Esophagus squamous epithelium (tissue), 4 donors: Measurements from ENCODE around the gene GPATCH3.

ENCODE experiments used
- POLR2A ChIP-seq, 4 donors: fragments of 450-650 bp; IDR thresholded peaks; one replicate each; pipeline ENCODE4 v1.6.1; 2017; ENCODE audit warnings: antibody characterized with exemption in 4 of 4, mild to moderate bottlenecking in 4 of 4, moderate library complexity in 3 of 4
- TF ChIP-seq, protein P1 (sequence below), 6 experiments: fragments of 450-650 bp in 4 of 6; fragments of 200-600 bp in 2 of 6; sonication (generic) in 2 of 6; IDR thresholded peaks; one replicate each; pipeline ENCODE4 v1.5.1; 2016 to 2019; ENCODE audit warnings: antibody characterized with exemption in 6 of 6, mild to moderate bottlenecking in 4 of 6, moderate library complexity in 4 of 6

- TF ChIP-seq, protein P1, sequence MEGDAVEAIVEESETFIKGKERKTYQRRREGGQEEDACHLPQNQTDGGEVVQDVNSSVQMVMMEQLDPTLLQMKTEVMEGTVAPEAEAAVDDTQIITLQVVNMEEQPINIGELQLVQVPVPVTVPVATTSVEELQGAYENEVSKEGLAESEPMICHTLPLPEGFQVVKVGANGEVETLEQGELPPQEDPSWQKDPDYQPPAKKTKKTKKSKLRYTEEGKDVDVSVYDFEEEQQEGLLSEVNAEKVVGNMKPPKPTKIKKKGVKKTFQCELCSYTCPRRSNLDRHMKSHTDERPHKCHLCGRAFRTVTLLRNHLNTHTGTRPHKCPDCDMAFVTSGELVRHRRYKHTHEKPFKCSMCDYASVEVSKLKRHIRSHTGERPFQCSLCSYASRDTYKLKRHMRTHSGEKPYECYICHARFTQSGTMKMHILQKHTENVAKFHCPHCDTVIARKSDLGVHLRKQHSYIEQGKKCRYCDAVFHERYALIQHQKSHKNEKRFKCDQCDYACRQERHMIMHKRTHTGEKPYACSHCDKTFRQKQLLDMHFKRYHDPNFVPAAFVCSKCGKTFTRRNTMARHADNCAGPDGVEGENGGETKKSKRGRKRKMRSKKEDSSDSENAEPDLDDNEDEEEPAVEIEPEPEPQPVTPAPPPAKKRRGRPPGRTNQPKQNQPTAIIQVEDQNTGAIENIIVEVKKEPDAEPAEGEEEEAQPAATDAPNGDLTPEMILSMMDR (IDR thresholded peaks at IDR 0.05), result no peak
- TF ChIP-seq POLR2A (IDR thresholded peaks at IDR 0.05), result peak in 1 of 4 donors; percentile 16
Observed at GRCh38 chr1:26861889-26862378, 38.3 kb downstream of the GPATCH3 start.
